ENCODE data around the gene PSORS1C2.

GRCh38 chr6:31175971-31176370, 37.1 kb upstream of the PSORS1C2 start:
- TF ChIP-seq CTCF (IDR thresholded peaks at IDR 0.05; ENCODE audit: insufficient read depth, low read depth, low read length) (no peak), EZH2 (IDR thresholded peaks at IDR 0.05; ENCODE audit: insufficient read depth, low read length) (no peak)

All from astrocyte (in vitro differentiated cells and primary cell).